Cardiac muscle cell (in vitro differentiated cells and primary cell): ENCODE measurements around the gene TNKS2. TPM values are rescaled to one million over a fixed set of nuclear protein-coding genes. Genes with fewer than 3 reads are reported as not detected.

Experiments
- DNase-seq, 2 donors: peaks; one replicate each; pipeline versions ENCODE4 v3.0.0 to v3.0.0-alpha.2; 2010 to 2017; ENCODE audit warnings: low read depth in 1 of 2, low spot score in 1 of 2
- H3K27ac ChIP-seq: fragments of 200-600 bp; sonication (generic); 2 replicates; pipeline ENCODE4 v1.5.1; 2016
- H3K27me3 ChIP-seq: fragments of 200-600 bp; sonication (generic); 2 replicates; pipeline ENCODE4 v1.6.0; 2016; ENCODE audit warnings: control low read depth
- H3K36me3 ChIP-seq: fragments of 200-600 bp; sonication (generic); 2 replicates; pipeline ENCODE4 v1.5.1; 2016; ENCODE audit warnings: control low read depth
- H3K4me1 ChIP-seq: fragments of 200-600 bp; sonication (generic); 2 replicates; pipeline ENCODE4 v1.8.1; 2017; ENCODE audit warnings: low read depth, mild to moderate bottlenecking, mixed run types
- H3K4me3 ChIP-seq: fragments of 200-600 bp; sonication (generic); 2 replicates; pipeline ENCODE4 v1.5.1; 2016; ENCODE audit warnings: mild to moderate bottlenecking
- H3K9me3 ChIP-seq: fragments of 200-600 bp; sonication (generic); 2 replicates; pipeline ENCODE4 v1.5.1; 2017; ENCODE audit warnings: low read depth, mild to moderate bottlenecking, control low read depth
- polyA plus RNA-seq: library from polyadenylated mRNA; unstranded; fragments of >200 nt; fragmentation: Nextera tagmentation; extraction: Ambion mirVana; gene quantifications from 2 replicates; pipeline ENCODE4 v1.2.1, GENCODE V29; 2016
- total RNA-seq: library from RNA; depleted of rRNA; stranded (reverse); fragments of >200 nt; gene quantifications from 2 replicates; pipeline ENCODE4 v1.2.3, GENCODE V29; 2016
- TF ChIP-seq, protein P1 (sequence below): IDR thresholded peaks from 2 replicates; pipeline ENCODE4 v1.5.1; 2012; ENCODE audit warnings: low read depth, mild to moderate bottlenecking, low read length

The TNKS2 gene
- total and polyA plus RNA-seq, 2 experiments from 2014 or later, result 22.8 to 52.9 TPM

DNA sequence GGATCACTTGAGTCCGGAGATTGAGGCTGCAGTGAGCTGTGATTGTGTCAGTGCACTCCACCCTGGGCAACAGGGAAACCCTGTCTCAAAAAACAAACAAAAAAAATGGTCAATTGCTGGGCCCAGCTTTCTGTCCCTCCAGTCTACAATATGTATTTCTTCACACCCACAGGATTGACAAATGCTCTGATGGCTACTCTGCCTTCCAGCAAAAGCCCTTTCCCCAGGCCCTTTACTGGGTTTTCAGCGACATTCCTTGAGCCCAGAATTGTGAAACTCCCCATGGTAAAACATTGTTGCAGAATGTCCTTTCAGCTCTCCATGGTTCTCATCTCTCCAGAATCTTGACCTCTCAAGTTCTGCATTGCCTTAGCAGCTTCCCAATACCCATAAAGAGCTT is 23.7 kb upstream of the TNKS2 start:
- DNase-seq, result no peak
- H3K27ac ChIP-seq, result no peak overlapping the region
- H3K4me1 ChIP-seq, result no peaks in the 10 kb centered on the region
- H3K4me3 ChIP-seq, result no peak overlapping the region
- H3K27me3 ChIP-seq, result no peaks in the 10 kb centered on the region
- H3K9me3 ChIP-seq, result no peaks in the 10 kb centered on the region
- TF ChIP-seq, protein P1, sequence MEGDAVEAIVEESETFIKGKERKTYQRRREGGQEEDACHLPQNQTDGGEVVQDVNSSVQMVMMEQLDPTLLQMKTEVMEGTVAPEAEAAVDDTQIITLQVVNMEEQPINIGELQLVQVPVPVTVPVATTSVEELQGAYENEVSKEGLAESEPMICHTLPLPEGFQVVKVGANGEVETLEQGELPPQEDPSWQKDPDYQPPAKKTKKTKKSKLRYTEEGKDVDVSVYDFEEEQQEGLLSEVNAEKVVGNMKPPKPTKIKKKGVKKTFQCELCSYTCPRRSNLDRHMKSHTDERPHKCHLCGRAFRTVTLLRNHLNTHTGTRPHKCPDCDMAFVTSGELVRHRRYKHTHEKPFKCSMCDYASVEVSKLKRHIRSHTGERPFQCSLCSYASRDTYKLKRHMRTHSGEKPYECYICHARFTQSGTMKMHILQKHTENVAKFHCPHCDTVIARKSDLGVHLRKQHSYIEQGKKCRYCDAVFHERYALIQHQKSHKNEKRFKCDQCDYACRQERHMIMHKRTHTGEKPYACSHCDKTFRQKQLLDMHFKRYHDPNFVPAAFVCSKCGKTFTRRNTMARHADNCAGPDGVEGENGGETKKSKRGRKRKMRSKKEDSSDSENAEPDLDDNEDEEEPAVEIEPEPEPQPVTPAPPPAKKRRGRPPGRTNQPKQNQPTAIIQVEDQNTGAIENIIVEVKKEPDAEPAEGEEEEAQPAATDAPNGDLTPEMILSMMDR, result no peak
- no peaks in the 10 kb centered on the region for H3K36me3 ChIP-seq

DNA sequence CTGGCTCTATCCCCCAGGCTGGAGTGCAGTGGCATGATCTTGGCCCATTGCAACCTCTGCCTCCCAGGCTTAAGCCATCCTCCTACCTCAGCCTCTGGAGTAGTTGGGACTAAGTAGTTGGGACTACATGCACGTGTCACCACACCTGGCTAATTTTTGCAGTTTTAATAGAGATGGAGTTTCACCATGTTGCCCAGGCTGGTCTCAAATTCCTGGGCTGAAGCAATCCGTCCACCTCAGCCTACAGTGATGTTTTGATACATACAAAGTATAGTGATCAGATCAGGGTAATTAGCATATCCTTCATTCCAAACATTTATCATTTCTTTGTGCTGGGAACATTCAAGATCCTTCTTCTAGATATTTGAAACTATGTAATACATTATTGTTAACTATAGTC is 22.5 kb upstream of the TNKS2 start:
- Histone ChIP-seq H3K4me1 (no peaks in the 10 kb centered on the region), H3K27me3 (no peaks in the 10 kb centered on the region), H3K27ac (no peak overlapping the region), H3K4me3 (no peak overlapping the region), H3K36me3 (no peaks in the 10 kb centered on the region), H3K9me3 (no peaks in the 10 kb centered on the region)
- DNase-seq, result no peak
- TF ChIP-seq, protein P1, result no peak

GRCh38 chr10:91776266-91776665 is 22.0 kb upstream of the TNKS2 start:
- no peaks in the 10 kb centered on the region for H3K9me3 ChIP-seq
- H3K27ac ChIP-seq, result no peak overlapping the region
- H3K4me3 ChIP-seq, result no peak overlapping the region
- no peaks in the 10 kb centered on the region for H3K36me3 ChIP-seq
- H3K4me1 ChIP-seq, result no peaks in the 10 kb centered on the region
- H3K27me3 ChIP-seq, result no peaks in the 10 kb centered on the region
- no peak for DNase-seq
- TF ChIP-seq, protein P1, result no peak

- Histone ChIP-seq H3K27me3 (no peaks in the 10 kb centered on the region), H3K4me1 (no peaks in the 10 kb centered on the region), H3K9me3 (no peaks in the 10 kb centered on the region), H3K4me3 (no peak overlapping the region), H3K36me3 (no peaks in the 10 kb centered on the region), H3K27ac (no peak overlapping the region)
- TF ChIP-seq, protein P1, result no peak
- DNase-seq, result no peak
Observed at GRCh38 chr10:91778485-91778884, 19.7 kb upstream of the TNKS2 start.

- Histone ChIP-seq H3K36me3 (no peaks in the 10 kb centered on the region), H3K9me3 (no peaks in the 10 kb centered on the region), H3K4me1 (no peaks in the 10 kb centered on the region), H3K4me3 (no peak overlapping the region), H3K27me3 (no peaks in the 10 kb centered on the region), H3K27ac (no peak overlapping the region)
- no peak for DNase-seq
- TF ChIP-seq, protein P1, result no peak
Observed at GRCh38 chr10:91779011-91779605, 19.1 kb upstream of the TNKS2 start.
